CD14-positive monocyte (primary cell): ENCODE measurements around the gene ISY1. TPM values are rescaled to one million over a fixed set of nuclear protein-coding genes. Genes with fewer than 3 reads are reported as not detected.

Experiments used
- DNase-seq, 3 donors: peaks; one replicate each; pipeline ENCODE4 v3.0.0-alpha.2; 2011 to 2022
- H2AFZ ChIP-seq: 2 replicates; pipeline ENCODE4 v1.6.0; 2012; ENCODE audit warnings: mild to moderate bottlenecking, low read depth, low read length, inconsistent platforms; ENCODE audit not compliant: insufficient read depth, poor library complexity, severe bottlenecking
- H3K27ac ChIP-seq, 2 donors: 1 replicate in 1 of 2; 2 replicates in 1 of 2; pipeline ENCODE4 v1.5.1; 2012 to 2013; ENCODE audit warnings: low read length in 2 of 2, control low read depth in 1 of 2, inconsistent platforms in 1 of 2, low read depth in 1 of 2, mild to moderate bottlenecking in 1 of 2
- H3K27me3 ChIP-seq, 2 donors: one replicate each; pipeline versions ENCODE4 v1.6.0 to v1.6.1; 2011 to 2013; ENCODE audit warnings: low read length in 2 of 2; ENCODE audit not compliant: control insufficient read depth in 2 of 2, insufficient read depth in 2 of 2
- H3K36me3 ChIP-seq, 2 donors: replicated peaks in 1 of 2; 1 replicate in 1 of 2; 2 replicates in 1 of 2; pipeline versions ENCODE4 v1.5.1 to v1.6.1; 2012 to 2013; ENCODE audit warnings: low read length in 2 of 2, control low read depth in 1 of 2, inconsistent platforms in 1 of 2, mild to moderate bottlenecking in 1 of 2; ENCODE audit not compliant: insufficient read depth in 2 of 2, control insufficient read depth in 1 of 2
- H3K4me1 ChIP-seq, 2 donors: 1 replicate in 1 of 2; 2 replicates in 1 of 2; pipeline versions ENCODE4 v1.5.1 to v1.6.1; 2012 to 2013; ENCODE audit warnings: low read length in 2 of 2, control low read depth in 1 of 2, inconsistent platforms in 1 of 2, mild to moderate bottlenecking in 1 of 2, moderate library complexity in 1 of 2; ENCODE audit not compliant: insufficient read depth in 2 of 2, control insufficient read depth in 1 of 2
- H3K4me2 ChIP-seq: replicated peaks from 2 replicates; pipeline ENCODE3; 2012; ENCODE audit warnings: low read length, moderate library complexity, mild to moderate bottlenecking; ENCODE audit not compliant: poor library complexity, severe bottlenecking; ENCODE audit errors: extremely low read depth
- H3K4me3 ChIP-seq, 3 experiments: fragments of 200-600 bp in 1 of 3; sonication (generic) in 1 of 3; replicated peaks in 1 of 3; 1 replicate in 2 of 3; 2 replicates in 1 of 3; pipeline ENCODE4 v1.5.1; 2011 to 2013; ENCODE audit warnings: low read length in 3 of 3, mild to moderate bottlenecking in 3 of 3, control low read depth in 2 of 3, low read depth in 2 of 3, inconsistent platforms in 1 of 3, moderate library complexity in 1 of 3
- H3K79me2 ChIP-seq: 2 replicates; pipeline ENCODE4 v1.6.0; 2012; ENCODE audit warnings: mild to moderate bottlenecking, control low read depth, inconsistent platforms, low read length, moderate library complexity; ENCODE audit not compliant: insufficient read depth
- H3K9ac ChIP-seq: 2 replicates; pipeline ENCODE4 v1.6.0; 2017; ENCODE audit warnings: low read length, mild to moderate bottlenecking; ENCODE audit not compliant: insufficient read depth, poor library complexity, severe bottlenecking
- H3K9me3 ChIP-seq, 2 donors: replicated peaks in 1 of 2; 1 replicate in 1 of 2; 2 replicates in 1 of 2; pipeline versions ENCODE4 v1.5.1 to v1.6.1; 2012 to 2013; ENCODE audit warnings: low read length in 2 of 2, control low read depth in 1 of 2; ENCODE audit not compliant: control insufficient read depth in 1 of 2, insufficient read depth in 1 of 2
- H4K20me1 ChIP-seq: 2 replicates; pipeline ENCODE4 v1.6.0; 2012; ENCODE audit warnings: mild to moderate bottlenecking, low read length, control low read depth, moderate library complexity; ENCODE audit not compliant: insufficient read depth
- H3K27ac Mint-ChIP-seq, 7 donors: one replicate each; pipeline ENCODE4 v1.8.0; 2020; ENCODE audit warnings: mild to moderate bottlenecking in 7 of 7, mixed read lengths in 7 of 7, moderate library complexity in 6 of 7, inconsistent platforms in 2 of 7
- H3K27me3 Mint-ChIP-seq, 3 donors: one replicate each; pipeline ENCODE4 v1.8.0; 2021 to 2022; ENCODE audit warnings: low read depth in 3 of 3, mild to moderate bottlenecking in 3 of 3, mixed read lengths in 3 of 3, moderate library complexity in 3 of 3, inconsistent platforms in 1 of 3
- H3K36me3 Mint-ChIP-seq, 2 donors: one replicate each; pipeline ENCODE4 v1.8.0; 2020; ENCODE audit warnings: mixed read lengths in 2 of 2, inconsistent platforms in 1 of 2, mild to moderate bottlenecking in 1 of 2
- H3K4me1 Mint-ChIP-seq: one replicate; pipeline ENCODE4 v1.8.0; 2020; ENCODE audit warnings: mild to moderate bottlenecking, mixed read lengths
- H3K4me3 Mint-ChIP-seq, 2 donors: one replicate each; pipeline ENCODE4 v1.8.0; 2020; ENCODE audit warnings: mild to moderate bottlenecking in 2 of 2, mixed read lengths in 2 of 2, moderate library complexity in 1 of 2
- H3K9me3 Mint-ChIP-seq, 7 donors: one replicate each; pipeline ENCODE4 v1.8.0; 2020 to 2022; ENCODE audit warnings: mixed read lengths in 7 of 7, mild to moderate bottlenecking in 6 of 7, moderate library complexity in 6 of 7, inconsistent platforms in 2 of 7
- CTCF ChIP-seq: fragments of 200-600 bp; IDR thresholded peaks from one replicate; pipeline ENCODE4 v1.8.0; 2022; ENCODE audit warnings: antibody characterized with exemption, mild to moderate bottlenecking
- WGBS: methylation state at CpG from one replicate; pipeline ENCODE4 v1.1.5; 2013; ENCODE audit warnings: missing lambda C conversion rate; ENCODE audit not compliant: insufficient coverage; 5-methylcytosine and 5-hydroxymethylcytosine counted together
- intact Hi-C, 2 donors: fragments of 100-400 bp; cut with micrococcal nuclease; formaldehyde crosslinking; loops; one replicate each; pipeline versions ENCODE4 v1.15.0 to v1.15.1; 2023
- polyA plus RNA-seq, 3 donors: library from polyadenylated mRNA; depleted of rRNA in 1 of 3; unstranded in 2 of 3; stranded (reverse) in 1 of 3; fragments of 300-500 nt in 2 of 3; fragments of >200 nt in 1 of 3; fragmentation: Illumina TruSeq in 2 of 3; gene quantifications; 1 replicate in 2 of 3; 2 replicates in 1 of 3; pipeline ENCODE4 v1.2.3, GENCODE V29; 2012 to 2021

ISY1 gene
- polyA plus RNA-seq, 3 donors, result 25.2 to 70.7 (median 67.9) TPM

- peaks cover 35 to 44% of the 10 kb centered on the region in 2 donors for H3K36me3 Mint-ChIP-seq
- H3K9me3 Mint-ChIP-seq, result no peaks in the 10 kb centered on the region
- peaks cover 62% of the 10 kb centered on the region for H3K4me1 Mint-ChIP-seq
- WGBS, result 0% methylated on average over 13 of the region's 24 CpGs
- peak overlapping the region; percentile 87 to 98 (median 94) for H3K27ac Mint-ChIP-seq
- Histone ChIP-seq H3K9me3 (no peaks in the 10 kb centered on the region), H3K4me2 (peak overlapping the region; percentile 92), H4K20me1 (peaks cover 50% of the 10 kb centered on the region), H3K4me1 (peaks cover 63 to 90% of the 10 kb centered on the region in 2 donors), H3K79me2 (peaks cover 96% of the 10 kb centered on the region), H3K36me3 (peaks cover 21 to 28% of the 10 kb centered on the region in 2 donors), H3K4me3 (peak overlapping the region; percentile 80 to 96 (median 94)), H2AFZ (no peak overlapping the region), H3K27me3 (no peaks in the 10 kb centered on the region), H3K27ac (peak overlapping the region; percentile 66 to 93), H3K9ac (peak overlapping the region; percentile 96)
- no peaks in the 10 kb centered on the region for H3K27me3 Mint-ChIP-seq
- peak overlapping the region; percentile 95 to 98 for H3K4me3 Mint-ChIP-seq
- peak in 1 of 3 donors; percentile 8 for DNase-seq
- no peak for TF ChIP-seq CTCF
- intact Hi-C loops, result loop anchor here (2.0 to 5.0 kb wide), 3 partner anchors 20 to 65 kb away; partner anchors contain the start of gene COPG1 (in 1 of the 2)
Measured at GRCh38 chr3:129182390-129183185, 21.7 kb upstream of the ISY1 start.

- peaks cover 100% of the 10 kb centered on the region for H3K79me2 ChIP-seq
- H2AFZ ChIP-seq, result no peak overlapping the region
- Mint-ChIP-seq H3K27ac (peak overlapping the region in 6 of 7 donors; percentile 68 to 98 (median 90)), H3K9me3 (no peaks in the 10 kb centered on the region), H3K4me3 (peak overlapping the region; percentile 95 to 98), H3K36me3 (peaks cover 41 to 49% of the 10 kb centered on the region in 2 donors), H3K4me1 (peaks cover 62% of the 10 kb centered on the region), H3K27me3 (no peaks in the 10 kb centered on the region)
- no peak for DNase-seq
- no peaks in the 10 kb centered on the region for H3K27me3 ChIP-seq
- TF ChIP-seq CTCF, result no peak
- intact Hi-C loops, result loop anchor here (2.0 to 5.0 kb wide), 3 partner anchors 19 to 65 kb away; partner anchors contain the start of gene COPG1 (in 1 of the 2)
- peak overlapping the region in 1 of 2 donors; percentile 93 for H3K27ac ChIP-seq
- peaks cover 58% of the 10 kb centered on the region for H4K20me1 ChIP-seq
- no CpG with 5 or more reads among the region's 3 CpGs for WGBS
- H3K4me3 ChIP-seq, result peak overlapping the region; percentile 80 to 96 (median 94)
- H3K9ac ChIP-seq, result peak overlapping the region; percentile 96
- H3K4me1 ChIP-seq, result peaks cover 61 to 85% of the 10 kb centered on the region in 2 donors
- no peaks in the 10 kb centered on the region for H3K9me3 ChIP-seq
- H3K4me2 ChIP-seq, result peak overlapping the region; percentile 92
- H3K36me3 ChIP-seq, result peaks cover 27 to 35% of the 10 kb centered on the region in 2 donors
Measured at GRCh38 chr3:129181819-129182218, 21.0 kb upstream of the ISY1 start.
